ENCODE results near the gene PIGU.

DNA sequence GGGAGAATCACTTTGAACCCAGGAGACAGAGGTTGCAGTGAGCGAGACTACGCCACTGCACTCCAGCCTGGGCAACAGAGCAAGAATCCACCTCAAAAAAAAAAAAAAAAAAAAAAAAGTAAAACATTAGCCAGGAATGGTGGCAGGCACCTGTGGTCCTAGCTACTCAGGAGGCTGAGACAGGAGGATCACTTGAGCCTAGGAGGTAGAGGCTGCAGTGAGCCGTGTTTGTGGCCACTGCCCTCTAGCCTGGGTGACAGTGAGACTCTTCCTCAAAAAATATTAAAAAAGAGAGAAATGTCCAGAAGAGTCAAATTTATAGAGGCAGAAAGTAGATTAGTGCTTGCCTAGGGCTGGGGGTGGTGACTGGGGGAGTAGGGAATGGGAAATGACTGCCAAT lies 6.8 kb upstream of the PIGU start:
- TF ChIP-seq, protein P1, sequence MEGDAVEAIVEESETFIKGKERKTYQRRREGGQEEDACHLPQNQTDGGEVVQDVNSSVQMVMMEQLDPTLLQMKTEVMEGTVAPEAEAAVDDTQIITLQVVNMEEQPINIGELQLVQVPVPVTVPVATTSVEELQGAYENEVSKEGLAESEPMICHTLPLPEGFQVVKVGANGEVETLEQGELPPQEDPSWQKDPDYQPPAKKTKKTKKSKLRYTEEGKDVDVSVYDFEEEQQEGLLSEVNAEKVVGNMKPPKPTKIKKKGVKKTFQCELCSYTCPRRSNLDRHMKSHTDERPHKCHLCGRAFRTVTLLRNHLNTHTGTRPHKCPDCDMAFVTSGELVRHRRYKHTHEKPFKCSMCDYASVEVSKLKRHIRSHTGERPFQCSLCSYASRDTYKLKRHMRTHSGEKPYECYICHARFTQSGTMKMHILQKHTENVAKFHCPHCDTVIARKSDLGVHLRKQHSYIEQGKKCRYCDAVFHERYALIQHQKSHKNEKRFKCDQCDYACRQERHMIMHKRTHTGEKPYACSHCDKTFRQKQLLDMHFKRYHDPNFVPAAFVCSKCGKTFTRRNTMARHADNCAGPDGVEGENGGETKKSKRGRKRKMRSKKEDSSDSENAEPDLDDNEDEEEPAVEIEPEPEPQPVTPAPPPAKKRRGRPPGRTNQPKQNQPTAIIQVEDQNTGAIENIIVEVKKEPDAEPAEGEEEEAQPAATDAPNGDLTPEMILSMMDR (IDR thresholded peaks at IDR 0.05 in 4 of 5, conservative IDR thresholded peaks at IDR 0.05 in 1 of 5): no peak
- TF ChIP-seq POLR2A (IDR thresholded peaks at IDR 0.05): no peak

Data from gastrocnemius medialis (tissue), 4 donors.